HEK293 (cell line): ENCODE results near the gene CLEC16A.

Experiments used
- ATF2 ChIP-seq: fragments of 450-650 bp; formaldehyde crosslinking; IDR thresholded peaks from 2 replicates; pipeline ENCODE4 v1.5.1; 2016; ENCODE audit warnings: missing biosample characterization, missing genetic modification characterization, low read depth
- CTCF ChIP-seq: fragments of 450-650 bp; formaldehyde crosslinking; IDR thresholded peaks from 2 replicates; pipeline ENCODE4 v1.5.1; 2016; ENCODE audit warnings: missing biosample characterization, missing genetic modification characterization
- HOXA7 ChIP-seq: sonication (generic); formaldehyde crosslinking; IDR thresholded peaks from 2 replicates; pipeline ENCODE4 v1.8.1; 2022; ENCODE audit warnings: missing genetic modification reagents, borderline replicate concordance
- KLF16 ChIP-seq: fragments of 450-650 bp; formaldehyde crosslinking; IDR thresholded peaks from 2 replicates; pipeline ENCODE4 v1.5.1; 2017; ENCODE audit warnings: missing biosample characterization, missing genetic modification characterization
- ZBTB1 ChIP-seq: fragments of 450-650 bp; formaldehyde crosslinking; IDR thresholded peaks from 2 replicates; pipeline ENCODE4 v1.5.1; 2016; ENCODE audit warnings: missing biosample characterization, missing genetic modification characterization
- ZBTB26 ChIP-seq: fragments of 450-650 bp; formaldehyde crosslinking; optimal IDR thresholded peaks from 2 replicates; pipeline ENCODE3; 2016; ENCODE audit warnings: missing biosample characterization, mild to moderate bottlenecking, missing genetic modification characterization
- ZBTB44 ChIP-seq: fragments of 450-650 bp; IDR thresholded peaks from 2 replicates; pipeline ENCODE4 v1.5.1; 2018; ENCODE audit warnings: missing biosample characterization, mild to moderate bottlenecking, missing genetic modification characterization
- ZNF114 ChIP-seq: fragments of 450-650 bp; formaldehyde crosslinking; IDR thresholded peaks from 2 replicates; pipeline ENCODE4 v1.5.0; 2017; ENCODE audit warnings: missing biosample characterization, missing genetic modification characterization
- ZNF398 ChIP-seq: fragments of 450-650 bp; formaldehyde crosslinking; IDR thresholded peaks from 2 replicates; pipeline ENCODE4 v1.5.1; 2017; ENCODE audit warnings: missing biosample characterization, missing genetic modification characterization
- ZNF473 ChIP-seq: fragments of 450-650 bp; formaldehyde crosslinking; IDR thresholded peaks from 2 replicates; pipeline ENCODE4 v1.5.1; 2017; ENCODE audit warnings: missing biosample characterization, missing genetic modification characterization
- ZNF549 ChIP-seq: fragments of 450-650 bp; IDR thresholded peaks from 2 replicates; pipeline ENCODE4 v1.5.1; 2018; ENCODE audit warnings: missing biosample characterization, missing genetic modification characterization, mild to moderate bottlenecking, inconsistent platforms, moderate library complexity
- ZNF654 ChIP-seq: fragments of 450-650 bp; formaldehyde crosslinking; IDR thresholded peaks from 2 replicates; pipeline ENCODE4 v1.5.1; 2016; ENCODE audit warnings: low read depth, missing biosample characterization, missing genetic modification characterization
- ZXDB ChIP-seq: fragments of 450-650 bp; formaldehyde crosslinking; IDR thresholded peaks from 2 replicates; pipeline ENCODE4 v1.5.1; 2016; ENCODE audit warnings: missing biosample characterization, missing genetic modification characterization

- TF ChIP-seq ZNF473 (tag by site-specific recombination) (no peak), ZBTB1 (tag by site-specific recombination) (no peak), ZXDB (tag by site-specific recombination) (no peak), ZBTB26 (tag by site-specific recombination) (no peak), ATF2 (tag by site-specific recombination) (no peak), CTCF (no peak), ZNF114 (tag by site-specific recombination) (no peak), ZNF398 (tag by site-specific recombination) (no peak), HOXA7 (no peak), ZNF549 (tag by site-specific recombination) (no peak), KLF16 (tag by site-specific recombination) (no peak), ZNF654 (tag by site-specific recombination) (no peak), ZBTB44 (no peak)
Observed at GRCh38 chr16:11203111-11203623, 258.8 kb downstream of the CLEC16A start.
